ENCODE data around the gene CHAD.
A peak's percentile ranks its signal among the peaks of the same experiment; 100 is the strongest.

Gene CHAD

GRCh38 chr17:50470426-50470825 lies 1.7 kb upstream of the CHAD start:
- TF ChIP-seq CTCF (IDR thresholded peaks at IDR 0.05; ENCODE audit: low read depth, low read length, missing control alignments) = no peak
- DNase-seq (ENCODE audit: low read depth) = no peak
- H3K4me3 ChIP-seq (ENCODE audit: low read depth, low read length) = no peak overlapping the region
- in situ Hi-C loops (cut with HindIII; ENCODE audit: low sequenced_read_pairs) = no loop called here

- no peak for DNase-seq (ENCODE audit: low read depth)
- in situ Hi-C loops (cut with HindIII; ENCODE audit: low sequenced_read_pairs) = no loop called here
- H3K4me3 ChIP-seq (ENCODE audit: low read depth, low read length) = no peak overlapping the region
- no peak for TF ChIP-seq CTCF (IDR thresholded peaks at IDR 0.05; ENCODE audit: low read depth, low read length, missing control alignments)
Observed at GRCh38 chr17:50469671-50470305, 1.1 kb upstream of the CHAD start.

- peak overlapping the region; percentile 38 for H3K4me3 ChIP-seq (ENCODE audit: low read depth, low read length)
- TF ChIP-seq CTCF (IDR thresholded peaks at IDR 0.05; ENCODE audit: low read depth, low read length, missing control alignments) = no peak
- in situ Hi-C loops (cut with HindIII; ENCODE audit: low sequenced_read_pairs) = no loop called here
- no peak for DNase-seq (ENCODE audit: low read depth)
Observed at GRCh38 chr17:50469208-50469605, 527 bp upstream of the CHAD start.

DNA sequence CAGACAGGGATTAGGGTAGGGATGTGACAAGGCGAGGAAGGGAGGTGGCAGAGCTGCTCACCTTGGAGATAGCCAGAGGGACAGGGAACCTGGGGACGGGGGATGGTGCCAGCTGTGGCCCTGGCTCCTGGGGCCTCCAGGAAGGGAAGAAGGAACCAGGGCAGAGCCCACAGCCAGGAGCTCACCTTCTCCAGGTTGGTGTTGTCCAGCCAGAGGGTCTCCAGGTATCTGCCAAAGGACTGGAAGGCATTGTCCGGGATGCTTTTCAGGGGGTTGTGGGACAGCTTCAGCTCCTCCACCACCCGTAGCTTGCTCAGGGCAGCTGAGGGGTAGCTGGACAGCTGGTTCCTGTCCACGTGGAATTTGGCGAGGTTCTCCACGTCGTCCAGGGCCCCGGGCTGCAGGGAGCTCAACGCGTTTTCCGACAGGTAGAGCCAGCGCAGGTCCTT lies 801 bp downstream of the CHAD start:
- no peak for DNase-seq (ENCODE audit: low read depth)
- TF ChIP-seq CTCF (IDR thresholded peaks at IDR 0.05; ENCODE audit: low read depth, low read length, missing control alignments) = no peak
- no peak overlapping the region for H3K4me3 ChIP-seq (ENCODE audit: low read depth, low read length)
- in situ Hi-C loops (cut with HindIII; ENCODE audit: low sequenced_read_pairs) = no loop called here

- DNase-seq (ENCODE audit: low read depth) = no peak
- in situ Hi-C loops (cut with HindIII; ENCODE audit: low sequenced_read_pairs) = no loop called here
- H3K4me3 ChIP-seq (ENCODE audit: low read depth, low read length) = no peak overlapping the region
- no peak for TF ChIP-seq CTCF (IDR thresholded peaks at IDR 0.05; ENCODE audit: low read depth, low read length, missing control alignments)
Observed at GRCh38 chr17:50467114-50467854, 1.4 kb downstream of the CHAD start.

DNA sequence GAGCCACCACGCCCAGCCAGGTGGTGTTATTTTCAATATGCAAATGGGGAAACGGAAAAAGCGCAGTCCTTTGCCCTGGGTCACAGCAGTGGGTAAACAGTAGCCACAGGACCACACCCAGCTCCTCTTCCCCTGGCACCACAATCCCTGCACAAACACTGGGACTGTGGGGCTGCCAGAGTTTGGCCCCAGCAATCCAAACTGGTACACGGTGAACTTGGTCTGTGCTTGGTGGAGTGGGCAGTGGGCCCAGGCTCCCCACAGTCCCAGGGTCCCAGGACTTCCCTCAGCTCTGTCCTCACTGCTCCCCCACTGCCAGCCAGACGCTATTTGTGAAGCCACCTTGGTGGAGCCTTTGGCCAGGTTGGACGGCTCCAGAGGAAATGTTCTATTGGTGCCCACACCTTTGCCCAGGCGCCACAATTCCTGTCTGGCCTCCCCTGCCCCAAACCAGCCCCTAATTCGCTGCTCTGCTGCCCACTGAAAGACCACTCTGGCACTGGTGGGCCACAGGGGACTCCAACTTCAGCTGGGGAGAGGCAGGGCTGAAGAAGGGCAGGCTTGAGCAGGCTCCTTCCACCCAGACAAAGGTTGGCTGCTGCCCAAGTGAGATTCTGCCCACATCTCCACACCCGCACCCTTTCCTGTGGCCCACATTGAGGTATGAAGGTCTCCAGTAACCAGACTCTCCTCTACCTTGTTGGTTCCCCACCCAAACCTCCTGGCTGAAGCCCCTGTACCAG lies 2.1 kb downstream of the CHAD start:
- DNase-seq (ENCODE audit: low read depth) = no peak
- TF ChIP-seq CTCF (IDR thresholded peaks at IDR 0.05; ENCODE audit: low read depth, low read length, missing control alignments) = no peak
- in situ Hi-C loops (cut with HindIII; ENCODE audit: low sequenced_read_pairs) = no loop called here
- H3K4me3 ChIP-seq (ENCODE audit: low read depth, low read length) = no peak overlapping the region
